NCI-H1417 treated with DMSO at 0.1 percent for 48 hours (cell line): ENCODE data around the gene GPR35.

Experiments used
- DNase-seq: peaks from one replicate; lab custom pipeline; 2025; lab: John Stamatoyannopoulos, UW

Gene GPR35

DNA sequence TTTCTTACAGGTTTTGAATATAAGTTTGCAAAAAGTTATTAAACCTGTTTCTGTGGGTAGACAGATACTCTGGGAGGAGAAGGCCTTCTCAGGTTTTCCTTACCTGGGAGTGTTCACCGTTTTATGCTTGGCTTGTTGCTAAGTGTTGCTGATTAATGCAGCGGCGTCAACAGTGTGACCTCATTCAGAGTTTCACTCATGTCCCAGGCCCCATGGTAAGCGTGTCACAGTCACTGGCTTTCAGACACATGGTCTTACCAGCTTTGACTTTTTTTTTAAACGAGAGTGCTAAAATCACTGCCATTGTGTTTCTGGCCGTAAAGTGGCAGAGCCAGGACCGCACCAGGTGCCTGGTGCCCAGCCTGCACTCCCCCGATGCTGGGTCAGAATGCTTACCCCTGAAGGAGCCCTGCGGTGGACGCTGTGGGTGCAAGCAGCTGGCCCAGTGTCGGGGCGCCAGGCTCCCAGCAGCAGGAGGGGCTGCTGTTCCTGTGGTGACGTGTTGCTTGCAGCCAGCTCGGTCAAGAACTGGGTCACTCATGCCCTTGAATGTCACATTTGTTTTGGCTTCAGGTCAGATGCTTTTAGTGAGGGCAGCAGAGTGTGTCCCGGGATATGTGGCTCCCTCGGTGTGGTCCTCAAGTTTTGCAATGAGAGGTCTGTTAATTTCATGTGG, 35.3 kb upstream of the GPR35 start:
- no peak for DNase-seq

DNA sequence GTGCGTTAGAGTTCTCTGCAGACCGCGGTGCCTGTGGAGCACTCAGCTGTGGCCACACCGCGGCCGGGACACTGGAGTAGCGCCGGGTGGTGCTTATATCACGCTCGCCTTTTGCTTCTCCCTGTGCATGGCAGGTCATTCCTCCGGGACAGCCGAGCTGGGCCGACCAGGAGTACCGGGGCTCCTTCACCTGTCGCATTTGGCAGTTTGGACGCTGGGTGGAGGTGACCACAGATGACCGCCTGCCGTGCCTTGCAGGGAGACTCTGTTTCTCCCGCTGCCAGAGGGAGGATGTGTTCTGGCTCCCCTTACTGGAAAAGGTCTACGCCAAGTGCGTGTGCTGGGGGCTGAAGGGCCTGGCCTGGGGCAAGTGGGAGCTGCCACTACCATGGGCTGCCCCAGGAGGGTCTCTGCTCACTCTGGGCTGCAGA, 34.6 kb upstream of the GPR35 start:
- DNase-seq, result no peak

GRCh38 chr2:240591226-240591625, 34.1 kb upstream of the GPR35 start:
- no peak for DNase-seq

GRCh38 chr2:240591784-240592183, 33.5 kb upstream of the GPR35 start:
- DNase-seq, result no peak

DNA sequence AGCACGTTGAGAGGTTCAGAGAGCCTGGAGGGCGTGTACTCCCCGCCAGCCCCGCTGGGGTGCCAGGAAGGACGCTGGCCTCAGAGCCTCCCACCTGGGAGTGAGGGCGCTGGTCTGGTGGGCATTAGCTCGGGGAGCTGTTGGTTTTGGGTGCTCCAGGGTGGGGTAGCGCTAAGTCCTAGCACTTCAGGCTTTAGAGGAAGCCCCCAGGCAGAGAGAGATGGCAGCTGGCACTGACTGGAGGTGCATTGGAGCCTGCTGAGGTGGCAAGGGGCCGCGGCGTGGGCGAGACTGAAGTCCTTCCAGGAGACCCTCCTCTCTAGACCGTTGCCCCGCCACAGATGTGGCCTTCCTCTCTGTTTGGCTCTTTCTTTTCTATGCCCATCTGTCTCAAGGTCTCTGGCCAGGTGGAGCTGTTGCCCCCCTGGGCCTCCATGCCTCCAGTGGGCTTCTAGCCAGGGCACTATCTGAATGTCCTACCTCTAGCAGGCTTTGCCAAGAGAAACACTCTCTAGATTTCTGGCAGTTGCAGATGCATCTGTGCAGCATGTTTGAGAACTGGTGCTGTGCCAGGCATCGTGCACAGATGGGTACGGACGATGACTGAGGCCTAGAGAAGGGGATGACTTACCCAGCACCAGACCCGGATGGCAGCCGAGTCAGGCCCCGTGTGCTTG, 32.1 kb upstream of the GPR35 start:
- DNase-seq, result no peak

DNA sequence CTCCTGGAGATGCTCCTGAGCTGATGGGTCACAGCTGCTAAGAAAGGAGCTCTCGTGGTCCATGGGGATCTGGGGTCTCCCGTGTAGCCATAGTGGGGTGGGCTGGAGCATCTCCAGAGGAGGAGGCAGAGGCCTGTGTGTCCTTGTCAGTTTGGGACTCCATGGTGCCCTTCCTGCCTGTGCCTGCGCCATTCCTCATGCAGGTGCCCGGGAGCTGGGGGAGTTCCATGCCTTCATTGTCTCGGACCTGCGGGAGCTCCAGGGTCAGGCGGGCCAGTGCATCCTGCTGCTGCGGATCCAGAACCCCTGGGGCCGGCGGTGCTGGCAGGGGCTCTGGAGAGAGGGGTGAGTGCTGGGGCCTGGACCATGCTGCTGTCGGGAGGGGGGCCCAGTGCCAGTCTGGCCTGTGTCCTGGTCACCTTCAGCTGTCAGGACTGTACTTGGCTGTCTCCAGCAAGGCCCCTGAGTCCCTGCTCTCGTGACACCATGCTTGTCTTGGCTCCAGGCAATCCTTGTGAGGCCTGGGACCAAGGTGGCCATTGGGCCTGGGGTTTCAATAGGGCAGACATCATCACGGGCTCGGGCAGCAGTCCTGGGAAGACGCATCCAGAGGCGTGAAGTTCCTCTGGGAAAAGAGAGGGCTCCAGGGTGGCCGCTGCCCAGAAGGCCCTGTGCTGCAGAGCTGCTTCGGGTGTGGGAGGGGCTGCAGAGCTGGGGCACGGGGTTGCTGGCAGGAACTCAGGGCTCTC, 31.4 kb upstream of the GPR35 start:
- DNase-seq, result no peak

- DNase-seq, result no peak
These were observed 30.5 kb upstream of the GPR35 start for GRCh38 chr2:240594511-240595380.

DNA sequence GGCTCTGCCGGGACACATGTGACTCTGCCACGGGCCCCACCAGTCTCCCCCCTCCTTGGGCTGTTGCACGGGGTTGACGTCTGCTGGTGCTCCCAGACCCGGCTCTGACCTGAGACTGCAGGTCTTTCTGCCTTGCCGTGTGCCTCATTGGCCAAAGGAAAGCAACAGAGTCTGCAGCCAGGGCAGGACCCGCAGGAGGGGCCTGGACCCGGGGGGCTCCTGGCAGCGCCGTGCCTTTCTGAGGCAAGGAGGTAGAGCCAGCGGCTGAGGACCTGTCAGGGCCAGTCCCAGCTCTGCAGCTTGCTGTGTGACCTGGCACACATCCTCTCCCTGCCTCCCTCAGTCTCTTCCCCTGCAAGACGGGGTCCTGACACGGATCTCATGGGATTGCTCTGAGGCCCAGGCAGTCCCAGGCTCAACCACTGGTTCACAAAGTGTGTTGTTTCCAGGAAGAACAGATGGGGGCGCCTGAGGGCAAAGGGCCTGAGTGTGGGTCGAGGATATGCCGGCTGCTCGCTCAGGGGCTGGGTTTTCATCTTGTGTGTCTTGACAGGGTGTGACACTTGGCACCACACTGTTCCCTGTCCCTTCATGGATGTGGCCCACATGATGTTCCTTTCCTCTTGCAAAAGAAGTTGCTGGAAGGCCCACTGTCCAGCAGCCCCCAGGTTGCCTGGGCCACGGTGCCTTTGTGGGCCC, 29.8 kb upstream of the GPR35 start:
- DNase-seq, result no peak

GRCh38 chr2:240596080-240596460, 29.2 kb upstream of the GPR35 start:
- DNase-seq, result no peak

- no peak for DNase-seq
These were observed 28.8 kb upstream of the GPR35 start for GRCh38 chr2:240596491-240596931.

DNA sequence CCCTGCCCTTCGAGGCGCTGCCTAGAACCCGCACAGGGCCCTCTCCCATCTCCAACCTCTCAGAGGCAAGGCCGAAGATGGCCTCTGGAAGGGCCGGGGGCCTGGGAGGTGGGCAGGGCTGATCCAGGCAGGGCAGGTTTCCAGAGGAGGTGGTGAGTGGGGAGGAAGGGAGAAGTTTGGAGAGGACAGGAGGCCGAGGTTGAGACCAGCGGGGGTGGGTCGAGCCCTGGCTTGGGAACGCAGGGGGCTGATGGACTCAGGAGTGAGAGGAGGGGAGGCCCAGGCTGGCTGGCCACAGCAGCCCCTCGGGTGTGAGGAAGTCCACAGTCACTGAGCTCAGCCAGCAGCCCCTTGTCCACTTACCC, 28.2 kb upstream of the GPR35 start:
- DNase-seq, result no peak

DNA sequence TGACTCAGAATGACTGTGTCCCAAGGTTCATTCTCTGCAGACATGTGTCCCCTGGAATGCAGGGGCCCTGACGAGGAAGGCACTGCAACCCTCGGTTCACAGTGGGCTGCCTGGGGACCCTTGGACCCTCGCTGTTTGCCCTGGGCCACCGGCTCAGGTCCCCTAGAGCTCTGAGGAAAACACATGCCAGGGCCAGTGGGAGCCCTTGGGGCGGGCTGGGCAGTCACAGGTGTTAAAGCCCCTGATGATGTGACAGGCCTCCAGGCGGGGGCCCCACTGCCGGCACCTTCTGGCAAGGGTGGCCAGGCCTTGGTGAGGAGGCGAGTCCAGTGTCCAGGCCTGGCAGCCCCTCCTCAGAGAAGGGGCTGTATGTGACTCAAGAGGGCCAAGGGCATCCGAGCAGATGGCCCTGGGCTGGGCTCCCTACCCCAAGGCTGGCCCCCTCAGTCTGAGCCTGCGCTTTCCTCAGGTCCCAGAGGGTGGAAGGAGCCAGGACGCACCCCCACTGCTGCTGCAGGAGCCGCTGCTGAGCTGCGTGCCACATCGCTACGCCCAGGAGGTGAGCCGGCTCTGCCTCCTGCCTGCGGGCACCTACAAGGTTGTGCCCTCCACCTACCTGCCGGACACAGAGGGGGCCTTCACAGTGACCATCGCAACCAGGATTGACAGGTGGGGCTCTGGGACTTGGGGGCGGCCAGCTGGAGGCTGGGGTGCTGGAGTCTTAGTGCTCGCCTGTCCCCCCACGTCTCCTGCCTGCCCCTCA, 27.7 kb upstream of the GPR35 start:
- DNase-seq, result no peak

- DNase-seq, result no peak
These were observed 26.9 kb upstream of the GPR35 start for GRCh38 chr2:240598311-240598911.

DNA sequence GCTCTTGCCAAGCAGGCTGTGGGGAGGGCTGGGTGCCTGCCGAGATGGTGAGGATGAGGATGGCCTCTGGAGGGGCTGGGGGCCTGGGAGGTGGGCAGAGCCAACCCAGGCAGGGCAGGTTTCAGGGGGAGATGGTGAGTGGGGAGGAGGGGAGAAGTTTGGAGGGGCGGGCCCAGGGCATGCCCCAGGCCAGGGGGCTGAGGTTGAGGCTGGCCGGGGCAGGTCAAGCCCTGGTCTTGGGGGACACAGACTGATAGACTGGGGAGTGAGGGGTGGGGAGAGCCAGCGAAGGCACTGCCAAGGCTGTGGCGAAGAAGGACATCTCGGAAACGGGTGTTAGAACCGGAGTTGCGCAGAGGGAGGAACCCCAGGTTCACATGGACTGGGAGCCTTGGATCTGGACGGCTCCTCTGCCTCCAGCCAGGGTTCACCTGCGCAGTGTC, 26.1 kb upstream of the GPR35 start:
- no peak for DNase-seq

GRCh38 chr2:240600451-240600961, 24.8 kb upstream of the GPR35 start:
- DNase-seq, result no peak

GRCh38 chr2:240601061-240601830, 24.0 kb upstream of the GPR35 start:
- no peak for DNase-seq

- no peak for DNase-seq
These were observed 23.5 kb upstream of the GPR35 start for GRCh38 chr2:240601831-240602160.

- DNase-seq, result no peak
These were observed 22.8 kb upstream of the GPR35 start for GRCh38 chr2:240602266-240603050.
